Measurements from ENCODE around the gene KCNC3.

KCNC3 gene

GRCh38 chr19:50263176-50263575, 66.0 kb downstream of the KCNC3 start:
- TF ChIP-seq MYC (IDR thresholded peaks at IDR 0.05; ENCODE audit: low read depth, low read length) = no peak
- TF ChIP-seq POLR2A (IDR thresholded peaks at IDR 0.05; ENCODE audit: extremely low read depth, insufficient read length) = no peak
- no peak for TF ChIP-seq CTCF (IDR thresholded peaks at IDR 0.05; ENCODE audit: low read depth, low read length)
- no peak for TF ChIP-seq MAX (IDR thresholded peaks at IDR 0.05; ENCODE audit: low read depth, low read length)
- no peak for DNase-seq (ENCODE audit: low read depth)
- no peak overlapping the region for H3K4me3 ChIP-seq (ENCODE audit: low read depth, low read length)
